HG02588 (cell line): Measurements from ENCODE around the gene STK32C.
"Not testable (repeated sequence)": the region's sequence is repeated elsewhere in the genome, so short reads cannot be mapped to it uniquely, and the experiment has no call there.

Experiments used
- ATAC-seq: cut with Tn5 transposase; IDR thresholded peaks from one replicate; pipeline ENCODE4 v1.9.1; 2021; ENCODE audit warnings: mild to moderate bottlenecking, moderate library complexity; ENCODE audit not compliant: unreplicated experiment

STK32C gene

DNA sequence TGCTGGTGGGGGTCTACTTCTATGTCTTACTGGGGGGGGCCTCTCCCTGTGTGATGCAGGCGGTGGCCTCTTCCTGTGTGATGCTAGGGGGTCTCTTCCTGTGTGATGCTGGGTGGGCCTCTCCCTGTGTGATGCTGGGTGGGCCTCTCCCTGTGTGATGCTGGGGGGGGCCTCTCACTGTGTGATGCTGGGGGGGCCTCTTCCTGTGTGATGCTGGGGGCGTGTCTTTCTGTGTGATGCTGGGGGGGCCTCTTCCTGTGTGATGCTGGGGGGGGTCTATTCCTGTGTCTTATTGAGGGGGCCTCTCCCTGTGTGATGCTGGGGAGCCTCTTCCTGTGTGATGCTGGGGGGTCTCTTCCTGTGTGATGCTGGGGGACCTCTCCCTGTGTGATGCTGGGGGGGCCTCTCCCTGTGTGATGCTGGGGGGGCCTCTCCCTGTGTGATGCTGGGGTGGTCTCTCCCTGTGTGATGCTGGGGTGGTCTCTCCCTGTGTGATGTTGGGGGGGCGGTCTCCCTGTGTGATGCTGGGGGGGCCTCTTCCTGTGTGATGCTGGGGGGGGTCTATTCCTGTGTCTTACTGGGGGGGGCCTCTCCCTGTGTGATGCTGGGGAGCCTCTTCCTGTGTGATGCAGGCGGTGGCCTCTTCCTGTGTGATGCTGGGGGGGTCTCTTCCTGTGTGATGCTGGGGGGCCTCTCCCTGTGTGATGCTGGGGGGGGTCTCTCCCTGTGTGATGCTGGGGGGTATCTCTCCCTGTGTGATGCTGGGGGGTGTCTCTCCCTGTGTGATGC is 146.7 kb downstream of the STK32C start:
- not testable (repeated sequence) for ATAC-seq

DNA sequence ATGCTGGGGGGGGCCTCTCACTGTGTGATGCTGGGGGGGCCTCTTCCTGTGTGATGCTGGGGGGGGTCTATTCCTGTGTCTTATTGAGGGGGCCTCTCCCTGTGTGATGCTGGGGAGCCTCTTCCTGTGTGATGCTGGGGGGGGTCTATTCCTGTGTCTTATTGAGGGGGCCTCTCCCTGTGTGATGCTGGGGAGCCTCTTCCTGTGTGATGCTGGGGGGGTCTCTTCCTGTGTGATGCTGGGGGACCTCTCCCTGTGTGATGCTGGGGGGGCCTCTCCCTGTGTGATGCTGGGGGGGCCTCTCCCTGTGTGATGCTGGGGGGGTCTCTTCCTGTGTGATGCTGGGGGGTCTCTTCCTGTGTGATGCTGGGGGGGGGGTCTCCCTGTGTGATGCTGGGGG is 147.5 kb downstream of the STK32C start:
- ATAC-seq: not testable (repeated sequence)

DNA sequence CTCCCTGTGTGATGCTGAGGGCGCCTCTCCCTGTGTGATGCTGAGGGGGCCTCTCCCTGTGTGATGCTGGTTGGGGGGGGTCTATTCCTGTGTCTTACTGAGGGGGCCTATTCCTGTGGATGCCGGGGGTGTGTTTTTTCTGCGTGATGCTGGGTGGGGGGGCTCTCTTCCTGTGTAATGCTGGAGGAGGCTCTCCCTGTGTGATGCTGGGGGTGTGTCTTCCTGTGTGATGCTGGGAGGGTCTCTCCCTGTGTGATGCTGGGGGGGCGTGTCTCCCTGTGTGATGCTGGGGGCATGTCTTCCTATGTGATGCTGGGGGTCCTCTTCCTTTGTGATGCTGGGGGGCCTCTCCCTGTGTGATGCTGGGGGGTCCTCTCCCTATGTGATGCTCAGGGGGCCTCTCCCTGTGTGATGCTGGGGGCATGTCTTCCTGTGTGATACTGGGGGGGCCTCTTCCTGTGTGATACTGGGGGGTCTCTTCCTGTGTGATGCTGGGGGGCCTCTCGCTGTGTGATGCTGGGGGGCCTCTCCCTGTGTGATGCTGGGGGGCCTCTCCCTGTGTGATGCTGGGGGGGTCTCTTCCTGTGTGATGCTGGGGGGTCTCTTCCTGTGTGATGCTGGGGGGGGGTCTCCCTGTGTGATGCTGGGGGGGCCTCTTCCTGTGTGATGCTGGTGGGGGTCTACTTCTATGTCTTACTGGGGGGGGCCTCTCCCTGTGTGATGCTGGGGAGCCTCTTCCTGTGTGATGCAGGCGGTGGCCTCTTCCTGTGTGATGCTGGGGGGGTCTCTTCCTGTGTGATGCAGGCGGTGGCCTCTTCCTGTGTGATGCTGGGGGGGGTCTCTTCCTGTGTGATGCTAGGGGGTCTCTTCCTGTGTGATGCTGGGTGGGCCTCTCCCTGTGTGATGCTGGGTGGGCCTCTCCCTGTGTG is 148.2 kb downstream of the STK32C start:
- ATAC-seq: not testable (repeated sequence)

DNA sequence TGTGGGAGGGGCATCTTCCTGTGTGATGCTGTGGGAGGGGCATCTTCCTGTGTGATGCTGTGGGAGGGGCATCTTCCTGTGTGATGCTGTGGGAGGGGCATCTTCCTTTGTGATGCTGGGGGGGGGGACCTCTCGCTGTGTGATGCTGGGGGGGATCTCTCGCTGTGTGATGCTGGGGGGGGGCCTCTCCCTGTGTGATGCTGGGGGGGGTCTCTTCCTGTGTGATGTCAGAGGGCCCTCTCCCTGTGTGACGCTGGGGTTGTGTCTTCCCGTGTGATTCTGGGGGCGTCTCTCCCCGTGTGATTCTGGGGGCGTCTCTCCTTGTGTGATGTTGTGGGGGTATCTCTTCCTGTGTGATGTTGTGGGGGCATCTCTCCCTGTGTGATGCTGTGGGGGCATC is 148.9 kb downstream of the STK32C start:
- ATAC-seq: no peak

DNA sequence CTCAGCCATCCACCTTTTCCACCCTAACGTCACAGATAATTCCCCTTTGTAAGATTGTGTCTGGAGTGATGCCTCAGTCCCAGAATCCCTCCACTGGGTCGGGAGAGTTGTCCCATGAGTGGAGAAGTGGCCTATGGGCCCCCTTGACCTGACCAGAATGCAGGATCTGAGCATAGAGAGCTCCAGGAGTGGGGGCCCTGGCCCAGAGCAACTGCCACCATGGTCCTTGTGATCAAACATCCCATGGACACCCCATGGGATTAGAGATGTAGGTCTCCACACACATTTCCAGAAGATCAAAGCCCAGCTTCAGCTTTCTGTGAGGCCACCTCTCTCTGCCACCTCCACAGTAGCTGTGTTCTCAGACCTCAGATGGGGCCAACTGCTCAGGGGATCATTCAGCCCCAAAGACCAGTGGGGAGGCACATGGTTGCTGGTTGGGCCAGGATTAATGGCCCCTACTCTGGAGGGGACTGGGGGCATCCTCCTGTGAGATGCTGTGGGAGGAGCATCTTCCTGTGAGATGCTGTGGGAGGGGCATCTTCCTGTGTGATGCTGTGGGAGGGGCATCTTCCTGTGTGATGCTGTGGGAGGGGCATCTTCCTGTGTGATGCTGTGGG is 149.5 kb downstream of the STK32C start:
- no peak for ATAC-seq
